KMS-11 (cell line): ENCODE results near the gene RTL10.

Experiments
- H2AFZ ChIP-seq: fragments of 200-600 bp; sonication (generic); 2 replicates; pipeline ENCODE4 v1.6.1; 2016; ENCODE audit warnings: antibody characterized with exemption, mixed run types, low read depth
- H3K27ac ChIP-seq: fragments of 200-600 bp; sonication (generic); 2 replicates; pipeline ENCODE4 v1.6.1; 2016; ENCODE audit warnings: mild to moderate bottlenecking, mixed run types
- H3K27me3 ChIP-seq: fragments of 200-600 bp; sonication (generic); 2 replicates; pipeline ENCODE4 v1.6.1; 2017; ENCODE audit warnings: mild to moderate bottlenecking, low read depth, mixed run types, moderate library complexity; ENCODE audit not compliant: insufficient read depth
- H3K36me3 ChIP-seq: fragments of 200-600 bp; sonication (generic); 2 replicates; pipeline ENCODE4 v1.6.1; 2017; ENCODE audit warnings: mild to moderate bottlenecking, mixed run types; ENCODE audit not compliant: insufficient read depth
- H3K4me1 ChIP-seq: fragments of 200-600 bp; sonication (generic); 2 replicates; pipeline ENCODE4 v1.6.1; 2016; ENCODE audit warnings: mild to moderate bottlenecking, low read depth, mixed run types; ENCODE audit not compliant: poor library complexity, severe bottlenecking
- H3K4me2 ChIP-seq: fragments of 200-600 bp; sonication (generic); 2 replicates; pipeline ENCODE4 v1.7.0; 2016; ENCODE audit warnings: mild to moderate bottlenecking, mixed run types
- H3K4me3 ChIP-seq: fragments of 200-600 bp; sonication (generic); IDR thresholded peaks from 2 replicates; pipeline ENCODE4 v1.6.1; 2017; ENCODE audit warnings: low read depth, low read length, mixed read lengths; ENCODE audit not compliant: insufficient read depth
- H3K79me2 ChIP-seq: fragments of 200-600 bp; sonication (generic); 2 replicates; pipeline ENCODE4 v1.6.1; 2016; ENCODE audit warnings: low read depth, mixed run types; ENCODE audit not compliant: insufficient read depth
- H3K9ac ChIP-seq: fragments of 200-600 bp; sonication (generic); 2 replicates; pipeline ENCODE4 v1.6.1; 2016; ENCODE audit warnings: mild to moderate bottlenecking, mixed run types
- H4K20me1 ChIP-seq: fragments of 200-600 bp; sonication (generic); 2 replicates; pipeline ENCODE4 v1.6.1; 2016; ENCODE audit warnings: mild to moderate bottlenecking, mixed run types; ENCODE audit not compliant: insufficient read depth
- TF ChIP-seq, protein P1 (sequence below): fragments of 200-600 bp; sonication (generic); conservative IDR thresholded peaks from 2 replicates; pipeline ENCODE4 v1.6.1; 2017; ENCODE audit warnings: low read depth, mild to moderate bottlenecking, antibody characterized with exemption, low read length, moderate library complexity, mixed read lengths

Gene RTL10

DNA sequence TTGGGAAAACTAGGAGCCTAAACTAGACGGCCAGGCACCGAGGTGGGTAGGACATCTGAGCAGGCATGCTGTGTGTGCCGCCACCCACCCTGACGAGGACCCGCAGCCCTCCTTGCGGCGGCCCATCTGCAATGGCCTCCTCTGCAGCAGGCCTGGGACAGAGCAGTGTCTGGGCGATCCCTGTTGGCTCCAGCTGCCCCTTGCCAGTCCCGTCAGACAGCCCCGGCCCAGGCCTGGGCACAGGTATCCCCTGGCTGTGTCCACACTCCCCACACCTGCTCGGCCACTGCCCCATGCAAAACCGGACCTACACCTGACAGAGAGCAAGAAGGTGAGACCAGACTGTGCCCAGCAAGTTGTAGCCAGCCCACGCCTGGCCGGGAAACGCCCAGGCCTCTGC, 38.7 kb upstream of the RTL10 start:
- H3K4me3 ChIP-seq, result no peak overlapping the region
- no peak overlapping the region for H3K9ac ChIP-seq
- no peaks in the 10 kb centered on the region for H3K27me3 ChIP-seq
- H3K4me1 ChIP-seq, result peaks cover 47% of the 10 kb centered on the region
- H2AFZ ChIP-seq, result no peak overlapping the region
- peak overlapping the region; percentile 97; the same call in 1 of the 2 replicates for H3K27ac ChIP-seq
- no peaks in the 10 kb centered on the region for H3K36me3 ChIP-seq
- no peaks in the 10 kb centered on the region for H3K79me2 ChIP-seq
- TF ChIP-seq, protein P1, sequence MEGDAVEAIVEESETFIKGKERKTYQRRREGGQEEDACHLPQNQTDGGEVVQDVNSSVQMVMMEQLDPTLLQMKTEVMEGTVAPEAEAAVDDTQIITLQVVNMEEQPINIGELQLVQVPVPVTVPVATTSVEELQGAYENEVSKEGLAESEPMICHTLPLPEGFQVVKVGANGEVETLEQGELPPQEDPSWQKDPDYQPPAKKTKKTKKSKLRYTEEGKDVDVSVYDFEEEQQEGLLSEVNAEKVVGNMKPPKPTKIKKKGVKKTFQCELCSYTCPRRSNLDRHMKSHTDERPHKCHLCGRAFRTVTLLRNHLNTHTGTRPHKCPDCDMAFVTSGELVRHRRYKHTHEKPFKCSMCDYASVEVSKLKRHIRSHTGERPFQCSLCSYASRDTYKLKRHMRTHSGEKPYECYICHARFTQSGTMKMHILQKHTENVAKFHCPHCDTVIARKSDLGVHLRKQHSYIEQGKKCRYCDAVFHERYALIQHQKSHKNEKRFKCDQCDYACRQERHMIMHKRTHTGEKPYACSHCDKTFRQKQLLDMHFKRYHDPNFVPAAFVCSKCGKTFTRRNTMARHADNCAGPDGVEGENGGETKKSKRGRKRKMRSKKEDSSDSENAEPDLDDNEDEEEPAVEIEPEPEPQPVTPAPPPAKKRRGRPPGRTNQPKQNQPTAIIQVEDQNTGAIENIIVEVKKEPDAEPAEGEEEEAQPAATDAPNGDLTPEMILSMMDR, result no peak
- no peak overlapping the region; the same call in 1 of the 2 replicates for H3K4me2 ChIP-seq
- no peaks in the 10 kb centered on the region for H4K20me1 ChIP-seq

DNA sequence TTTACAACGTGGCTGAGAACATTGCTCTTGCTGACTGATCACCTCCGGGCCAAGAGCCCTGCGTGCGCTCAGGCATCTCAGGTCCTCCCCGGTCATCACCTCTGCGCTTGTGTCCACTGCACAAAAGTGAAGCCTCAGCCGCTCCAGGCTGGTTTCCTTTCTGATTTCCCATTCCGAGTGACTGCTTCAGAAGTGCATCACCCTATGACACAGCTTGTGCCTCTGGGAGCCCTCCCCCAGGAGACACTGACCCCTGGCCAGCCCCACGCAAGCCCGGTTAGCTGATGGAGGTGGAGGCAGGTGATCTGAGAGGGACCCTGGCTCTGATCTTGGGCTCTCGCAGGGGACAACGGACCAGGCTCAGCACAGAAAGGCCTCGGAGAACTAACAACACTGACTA, 38.3 kb upstream of the RTL10 start:
- no peak overlapping the region for H2AFZ ChIP-seq
- no peaks in the 10 kb centered on the region for H3K27me3 ChIP-seq
- H3K27ac ChIP-seq, result peak overlapping the region; percentile 97
- no peak overlapping the region for H3K4me3 ChIP-seq
- no peaks in the 10 kb centered on the region for H4K20me1 ChIP-seq
- H3K9ac ChIP-seq, result peak overlapping the region; percentile 82; the same call in 1 of the 2 replicates
- no peaks in the 10 kb centered on the region for H3K36me3 ChIP-seq
- no peaks in the 10 kb centered on the region for H3K79me2 ChIP-seq
- peaks cover 47% of the 10 kb centered on the region for H3K4me1 ChIP-seq
- peak overlapping the region; percentile 98 for H3K4me2 ChIP-seq
- TF ChIP-seq, protein P1, result no peak

GRCh38 chr22:19892257-19892879, 37.7 kb upstream of the RTL10 start:
- Histone ChIP-seq H3K9ac (peak overlapping the region; percentile 82), H3K4me2 (peak overlapping the region; percentile 98), H3K36me3 (no peaks in the 10 kb centered on the region), H3K79me2 (no peaks in the 10 kb centered on the region), H3K27ac (peak overlapping the region; percentile 97), H2AFZ (peak overlapping the region; percentile 77), H4K20me1 (no peaks in the 10 kb centered on the region), H3K4me3 (no peak overlapping the region), H3K27me3 (no peaks in the 10 kb centered on the region), H3K4me1 (peaks cover 47% of the 10 kb centered on the region)
- TF ChIP-seq, protein P1, result no peak

- Histone ChIP-seq H2AFZ (peak overlapping the region; percentile 77), H3K36me3 (no peaks in the 10 kb centered on the region), H3K79me2 (no peaks in the 10 kb centered on the region), H3K4me2 (peak overlapping the region; percentile 98), H4K20me1 (no peaks in the 10 kb centered on the region), H3K27ac (peak overlapping the region; percentile 97), H3K4me3 (no peak overlapping the region), H3K9ac (peak overlapping the region; percentile 82), H3K27me3 (no peaks in the 10 kb centered on the region), H3K4me1 (peaks cover 47% of the 10 kb centered on the region)
- TF ChIP-seq, protein P1, result no peak
These were observed 36.9 kb upstream of the RTL10 start for GRCh38 chr22:19891317-19892256.
